ENCODE measurements around the gene BCL7B. TPM values are rescaled to one million over a fixed set of nuclear protein-coding genes. Genes with fewer than 3 reads are reported as not detected.
"Not testable (repeated sequence)": the region's sequence is repeated elsewhere in the genome, so short reads cannot be mapped to it uniquely, and the experiment has no call there.

The BCL7B gene
- total and polyA plus RNA-seq, 2 of the 4 experiments (the other 2 are of a cell fraction): 7.2 to 51.3 TPM

DNA sequence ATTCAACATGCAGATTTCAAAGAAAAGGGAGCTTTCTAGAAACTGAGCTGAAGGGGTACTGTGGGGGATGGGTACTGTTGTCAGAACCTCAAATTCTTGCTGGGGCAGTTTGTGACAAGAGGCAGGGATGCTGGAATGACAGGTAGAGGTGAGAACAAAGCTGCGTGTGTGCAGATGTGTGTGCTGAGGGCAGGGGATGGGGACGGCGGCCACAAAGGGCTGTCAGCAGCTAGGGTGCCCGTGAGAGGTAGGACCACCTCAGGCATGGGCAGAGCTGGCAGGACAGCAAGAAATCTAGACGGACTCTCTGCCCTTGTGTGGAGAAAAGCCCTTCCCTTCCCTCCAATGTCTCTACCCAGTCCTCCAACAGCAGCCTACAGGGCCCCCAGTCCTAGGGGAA, 21.0 kb downstream of the BCL7B start:
- H2AFZ ChIP-seq (replicated peaks; ENCODE audit: low read length, poor library complexity): no peak overlapping the region
- H2AK9ac ChIP-seq (replicated peaks; ENCODE audit: low read depth, low read length, poor library complexity): no peak overlapping the region
- H3K9me3 ChIP-seq (ENCODE audit: control insufficient read depth, insufficient read depth, low read length): no peaks in the 10 kb centered on the region
- no peak overlapping the region for H2AK5ac ChIP-seq (ENCODE audit: low read depth, low read length)
- no peak overlapping the region for H2BK20ac ChIP-seq (ENCODE audit: low read depth, low read length)
- intact Hi-C loops (cut with micrococcal nuclease) (no loop called here), in situ Hi-C loops (cut with MboI; ENCODE audit: low sequenced_read_pairs) (no loop called here), dilution Hi-C loops (cut with HindIII; ENCODE audit: low sequenced_read_pairs, unreplicated experiment) (no loop called here)
- no CpG with 5 or more reads among the region's 5 CpGs for WGBS, 2 experiments (ENCODE audit: extremely low coverage in 2 of 2, insufficient read length in 1 of 2)
- H3K79me1 ChIP-seq (ENCODE audit: low read depth in 1 of 2, low read length in 2 of 2): peaks cover 6 to 35% of the 10 kb centered on the region in 2 experiments
- H3K14ac ChIP-seq (replicated peaks; ENCODE audit: low read depth, low read length): no peak overlapping the region
- CTCF ChIA-PET: no interaction called here
- no peak overlapping the region for H3K9ac ChIP-seq (ENCODE audit: low read depth, low read length)
- H3K18ac ChIP-seq (ENCODE audit: low read depth, low read length): no peak overlapping the region
- H3K23ac ChIP-seq (ENCODE audit: low read depth, low read length): no peak overlapping the region
- no peak overlapping the region for H4K5ac ChIP-seq (ENCODE audit: low read depth, low read length)
- no peak overlapping the region for H3K56ac ChIP-seq (ENCODE audit: extremely low read depth, insufficient read depth, low read length)
- H3K27me3 ChIP-seq (ENCODE audit: control insufficient read depth, insufficient read depth, low read length): no peaks in the 10 kb centered on the region
- H3K4me3 ChIP-seq (ENCODE audit: insufficient read depth, low read depth, low read length): no peak overlapping the region
- H4K20me1 ChIP-seq (ENCODE audit: insufficient read depth, low read length): no peaks in the 10 kb centered on the region
- H4K91ac ChIP-seq (ENCODE audit: insufficient read depth, low read depth, low read length): no peak overlapping the region
- H3K4me2 ChIP-seq (ENCODE audit: low read depth, low read length): no peak overlapping the region
- H3K27ac ChIP-seq (ENCODE audit: insufficient read depth, low read length): no peak overlapping the region
- no peak overlapping the region for H2BK120ac ChIP-seq (ENCODE audit: low read depth, low read length)
- H3K9me1 ChIP-seq (ENCODE audit: insufficient read depth, low read length): peaks cover 3% of the 10 kb centered on the region; the same call in 1 of the 2 replicates
- no TSS peak for BruUV-seq (replicated peaks)
- H3K4me1 ChIP-seq (ENCODE audit: control insufficient read depth, insufficient read depth, low read length): no peaks in the 10 kb centered on the region
- H3K36me3 ChIP-seq (ENCODE audit: control insufficient read depth, insufficient read depth, low read length): peaks cover 48% of the 10 kb centered on the region
- H2BK5ac ChIP-seq (ENCODE audit: low read depth, low read length, poor library complexity, severe bottlenecking): no peak overlapping the region
- TF ChIP-seq MAFK (IDR thresholded peaks at IDR 0.05; ENCODE audit: low read depth, low read length) (no peak), MXI1 (IDR thresholded peaks at IDR 0.05; ENCODE audit: borderline replicate concordance, low read depth, low read length) (no peak), FOS (IDR thresholded peaks at IDR 0.05; ENCODE audit: low read depth, low read length) (no peak), RFX5 (IDR thresholded peaks at IDR 0.05; ENCODE audit: low read depth, low read length) (no peak), RAD21 (IDR thresholded peaks at IDR 0.05; ENCODE audit: low read length) (no peak), NFE2L2 (IDR thresholded peaks at IDR 0.05; ENCODE audit: low read depth, low read length) (no peak), RCOR1 (IDR thresholded peaks at IDR 0.05; ENCODE audit: insufficient replicate concordance, low read length) (no peak)
- DNase-seq (no peak), ATAC-seq (ENCODE audit: low read depth) (no peak)
- POLR2A ChIA-PET (ENCODE audit: unreplicated experiment): no interaction called here
- H3K4ac ChIP-seq (ENCODE audit: low read depth, low read length): no peak overlapping the region
- H2BK15ac ChIP-seq (ENCODE audit: low read depth, low read length): no peak overlapping the region
- H4K8ac ChIP-seq (ENCODE audit: low read depth in 2 of 2, low read length in 2 of 2): no peak overlapping the region

DNA sequence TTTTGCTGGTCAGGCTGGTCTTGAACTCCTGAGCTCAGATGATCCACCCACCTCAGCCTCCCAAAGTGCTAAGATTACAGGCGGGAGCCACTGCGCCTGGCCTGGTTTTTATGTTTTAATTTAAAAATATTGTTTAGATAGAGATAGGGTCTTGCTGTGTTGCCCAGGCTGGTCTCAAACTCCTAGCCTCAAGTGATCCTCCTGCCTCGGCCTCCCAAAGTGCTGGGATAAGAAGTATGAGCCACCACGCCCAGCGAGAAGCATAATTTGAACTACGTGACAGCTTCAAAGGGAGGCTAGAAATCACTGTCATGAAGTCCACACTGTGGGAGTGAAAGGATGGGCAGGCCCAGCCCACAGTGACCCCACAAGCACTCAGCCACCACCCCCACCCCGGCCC, 21.6 kb downstream of the BCL7B start:
- intact Hi-C loops (cut with micrococcal nuclease); H2AFZ ChIP-seq (replicated peaks; ENCODE audit: low read length, poor library complexity); H3K4ac ChIP-seq (ENCODE audit: low read depth, low read length); H3K9ac ChIP-seq (ENCODE audit: low read depth, low read length); in situ Hi-C loops (cut with MboI; ENCODE audit: low sequenced_read_pairs); H3K9me3 ChIP-seq (ENCODE audit: control insufficient read depth, insufficient read depth, low read length); POLR2A ChIA-PET (ENCODE audit: unreplicated experiment); H2AK5ac ChIP-seq (ENCODE audit: low read depth, low read length); H3K27ac ChIP-seq (ENCODE audit: insufficient read depth, low read length); ATAC-seq (ENCODE audit: low read depth); H2BK5ac ChIP-seq (ENCODE audit: low read depth, low read length, poor library complexity, severe bottlenecking); BruUV-seq (replicated peaks); H3K27me3 ChIP-seq (ENCODE audit: control insufficient read depth, insufficient read depth, low read length); H3K18ac ChIP-seq (ENCODE audit: low read depth, low read length); H3K4me2 ChIP-seq (ENCODE audit: low read depth, low read length); H4K91ac ChIP-seq (ENCODE audit: insufficient read depth, low read depth, low read length); H2BK20ac ChIP-seq (ENCODE audit: low read depth, low read length); CTCF ChIA-PET; H3K14ac ChIP-seq (replicated peaks; ENCODE audit: low read depth, low read length); H2AK9ac ChIP-seq (replicated peaks; ENCODE audit: low read depth, low read length, poor library complexity); H3K4me1 ChIP-seq (ENCODE audit: control insufficient read depth, insufficient read depth, low read length); DNase-seq; H3K4me3 ChIP-seq (ENCODE audit: insufficient read depth, low read depth, low read length); H3K9me1 ChIP-seq (ENCODE audit: insufficient read depth, low read length); H3K56ac ChIP-seq (ENCODE audit: extremely low read depth, insufficient read depth, low read length); H4K20me1 ChIP-seq (ENCODE audit: insufficient read depth, low read length); dilution Hi-C loops (cut with HindIII; ENCODE audit: low sequenced_read_pairs, unreplicated experiment); H3K23ac ChIP-seq (ENCODE audit: low read depth, low read length); H2BK120ac ChIP-seq (ENCODE audit: low read depth, low read length); H4K5ac ChIP-seq (ENCODE audit: low read depth, low read length); H4K8ac ChIP-seq (ENCODE audit: low read depth in 2 of 2, low read length in 2 of 2); H2BK15ac ChIP-seq (ENCODE audit: low read depth, low read length): not testable (repeated sequence)
- peaks cover 6 to 31% of the 10 kb centered on the region in 2 experiments for H3K79me1 ChIP-seq (ENCODE audit: low read depth in 1 of 2, low read length in 2 of 2)
- 100% methylated on average over 4 of the region's 7 CpGs; no CpG with 5 or more reads in 1 of the 2 experiments for WGBS, 2 experiments (ENCODE audit: extremely low coverage in 2 of 2, insufficient read length in 1 of 2)
- H3K36me3 ChIP-seq (ENCODE audit: control insufficient read depth, insufficient read depth, low read length): peaks cover 46% of the 10 kb centered on the region
